Fibroblast of mammary gland (primary cell): ENCODE data around the gene TECPR2.
"Not testable (repeated sequence)": the region's sequence is repeated elsewhere in the genome, so short reads cannot be mapped to it uniquely, and the experiment has no call there.

Experiments
- DNase-seq: peaks from one replicate; pipeline ENCODE4 v3.0.0-alpha.2; 2010; ENCODE audit warnings: low read depth
- H3K4me3 ChIP-seq: 2 replicates; pipeline ENCODE4 v1.5.1; 2011; ENCODE audit warnings: low read depth, mild to moderate bottlenecking, low read length, moderate library complexity; ENCODE audit not compliant: control insufficient read depth
- TF ChIP-seq, protein P1 (sequence below): conservative IDR thresholded peaks from 2 replicates; pipeline ENCODE4 v1.5.1; 2011; ENCODE audit warnings: low read depth, low read length, inconsistent platforms; ENCODE audit not compliant: control insufficient read depth, insufficient read depth

TECPR2 gene

DNA sequence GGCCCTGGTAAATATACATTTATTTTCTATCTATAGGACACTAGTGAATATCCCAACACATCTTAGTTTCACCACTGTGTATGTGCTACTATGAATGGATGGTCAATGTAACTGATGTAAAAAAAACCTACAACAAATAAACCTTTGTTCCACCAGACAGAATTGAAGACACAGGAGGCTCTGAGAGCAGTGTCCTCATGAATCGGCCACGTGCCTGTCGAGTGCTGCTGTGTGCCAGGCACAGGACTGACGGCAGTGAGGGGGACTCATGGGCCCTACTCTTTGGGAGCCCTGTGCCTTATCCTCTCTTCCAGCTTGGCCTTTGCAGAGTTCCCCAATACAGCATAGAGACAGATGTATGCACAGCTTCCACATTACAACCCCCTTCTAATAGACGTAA lies 18.3 kb upstream of the TECPR2 start:
- no peak overlapping the region for H3K4me3 ChIP-seq
- DNase-seq, result no peak
- TF ChIP-seq, protein P1, sequence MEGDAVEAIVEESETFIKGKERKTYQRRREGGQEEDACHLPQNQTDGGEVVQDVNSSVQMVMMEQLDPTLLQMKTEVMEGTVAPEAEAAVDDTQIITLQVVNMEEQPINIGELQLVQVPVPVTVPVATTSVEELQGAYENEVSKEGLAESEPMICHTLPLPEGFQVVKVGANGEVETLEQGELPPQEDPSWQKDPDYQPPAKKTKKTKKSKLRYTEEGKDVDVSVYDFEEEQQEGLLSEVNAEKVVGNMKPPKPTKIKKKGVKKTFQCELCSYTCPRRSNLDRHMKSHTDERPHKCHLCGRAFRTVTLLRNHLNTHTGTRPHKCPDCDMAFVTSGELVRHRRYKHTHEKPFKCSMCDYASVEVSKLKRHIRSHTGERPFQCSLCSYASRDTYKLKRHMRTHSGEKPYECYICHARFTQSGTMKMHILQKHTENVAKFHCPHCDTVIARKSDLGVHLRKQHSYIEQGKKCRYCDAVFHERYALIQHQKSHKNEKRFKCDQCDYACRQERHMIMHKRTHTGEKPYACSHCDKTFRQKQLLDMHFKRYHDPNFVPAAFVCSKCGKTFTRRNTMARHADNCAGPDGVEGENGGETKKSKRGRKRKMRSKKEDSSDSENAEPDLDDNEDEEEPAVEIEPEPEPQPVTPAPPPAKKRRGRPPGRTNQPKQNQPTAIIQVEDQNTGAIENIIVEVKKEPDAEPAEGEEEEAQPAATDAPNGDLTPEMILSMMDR, result no peak

GRCh38 chr14:102345232-102345631 lies 17.5 kb upstream of the TECPR2 start:
- DNase-seq, result no peak
- TF ChIP-seq, protein P1, result no peak
- no peak overlapping the region for H3K4me3 ChIP-seq

- TF ChIP-seq, protein P1, result no peak
Measured at GRCh38 chr14:102346645-102347044, 16.1 kb upstream of the TECPR2 start.

DNA sequence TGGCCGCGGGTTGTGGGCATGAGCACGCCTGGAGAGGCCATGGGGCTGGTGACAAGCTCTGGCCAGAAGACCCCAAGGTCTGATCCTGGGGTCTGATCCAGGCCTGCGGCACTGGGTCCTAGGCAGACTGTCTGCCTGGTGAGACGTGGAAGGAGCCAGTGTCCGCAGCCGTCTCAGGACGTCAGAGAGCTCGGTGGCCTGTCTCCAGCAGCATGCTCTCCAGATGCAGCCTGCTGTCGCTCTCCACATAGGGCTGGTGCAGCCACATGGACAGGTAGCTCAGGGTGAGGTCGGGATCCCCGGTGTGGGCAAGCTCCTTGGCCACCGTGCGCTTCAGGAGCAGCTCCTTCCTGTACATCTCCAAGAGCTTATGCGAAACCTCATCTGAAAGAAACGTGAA lies 14.4 kb upstream of the TECPR2 start:
- TF ChIP-seq, protein P1, result no peak
- no peak overlapping the region for H3K4me3 ChIP-seq
- DNase-seq, result no peak

More at GRCh38 chr14:102346645-102347044, 16.1 kb upstream of the TECPR2 start:
- H3K4me3 ChIP-seq, result no peak overlapping the region
- DNase-seq, result no peak

DNA sequence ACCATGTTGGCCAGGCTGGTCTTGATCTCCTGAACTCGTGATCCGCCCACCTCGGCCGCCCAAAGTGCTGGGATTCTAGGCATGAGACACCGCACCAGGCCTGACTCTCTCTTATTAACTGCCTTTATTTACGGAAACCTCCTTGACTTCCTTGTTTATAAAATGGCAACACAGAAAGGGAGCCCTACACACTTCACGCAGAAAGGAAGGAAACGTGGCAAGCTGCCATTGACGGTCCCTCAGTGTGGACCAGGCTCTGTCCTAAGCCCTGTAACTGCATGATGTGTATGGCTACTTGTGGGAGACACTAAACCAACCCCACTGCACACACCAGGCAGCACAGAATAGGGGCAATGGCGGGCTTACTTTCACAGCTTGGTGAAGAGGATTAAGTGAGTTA lies 11.7 kb upstream of the TECPR2 start:
- TF ChIP-seq, protein P1, result no peak
- DNase-seq, result no peak
- no peak overlapping the region for H3K4me3 ChIP-seq

DNA sequence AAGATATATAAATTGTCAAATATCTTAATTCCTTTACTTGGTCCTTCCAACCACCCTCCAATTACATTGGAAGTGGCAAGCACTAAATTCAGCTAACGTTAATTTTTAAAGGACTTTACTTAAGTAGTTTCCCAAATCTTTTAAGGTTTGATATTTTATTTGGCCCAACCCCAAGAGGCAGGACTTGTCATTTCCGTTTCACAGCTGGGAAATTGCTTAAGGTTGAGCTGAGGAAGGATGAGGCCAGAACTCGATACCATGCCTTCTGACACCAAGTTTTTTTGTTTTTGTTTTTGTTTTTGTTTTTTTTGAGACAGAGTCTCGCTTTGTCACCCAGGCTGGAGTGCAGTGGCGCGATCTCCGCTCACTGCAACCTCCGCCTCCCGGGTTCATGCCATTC lies 11.1 kb upstream of the TECPR2 start:
- H3K4me3 ChIP-seq, result not testable (repeated sequence)
- peak; percentile 38 for DNase-seq

DNA sequence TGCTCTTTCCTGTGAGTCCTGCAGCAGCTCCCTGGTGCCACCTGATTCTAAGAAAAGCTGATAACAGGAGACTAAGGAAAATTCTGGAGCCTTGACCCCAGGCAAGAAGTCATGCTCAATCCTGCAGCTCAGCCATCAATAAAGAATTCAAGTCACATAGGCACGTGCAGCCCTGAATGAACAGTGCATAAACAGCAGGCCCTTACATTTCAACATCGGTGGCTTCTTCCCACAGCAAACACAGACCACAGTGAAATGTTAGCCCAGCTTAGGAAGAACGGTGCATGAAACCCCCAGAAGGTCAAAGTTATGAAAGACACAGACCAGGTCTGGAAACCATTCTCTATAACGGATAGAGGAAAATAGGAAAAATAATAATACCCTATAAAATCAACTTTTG lies 10.5 kb upstream of the TECPR2 start:
- no peak for DNase-seq
- TF ChIP-seq, protein P1, result no peak
- no peak overlapping the region for H3K4me3 ChIP-seq
